ENCODE data around the gene BATF2. TPM values are rescaled to one million over a fixed set of nuclear protein-coding genes. Genes with fewer than 3 reads are reported as not detected.
"Not testable (repeated sequence)": the region's sequence is repeated elsewhere in the genome, so short reads cannot be mapped to it uniquely, and the experiment has no call there.

BATF2 gene
- total and polyA plus RNA-seq, 7 donors, result 1.7 to 8.4 (median 2.4) TPM

DNA sequence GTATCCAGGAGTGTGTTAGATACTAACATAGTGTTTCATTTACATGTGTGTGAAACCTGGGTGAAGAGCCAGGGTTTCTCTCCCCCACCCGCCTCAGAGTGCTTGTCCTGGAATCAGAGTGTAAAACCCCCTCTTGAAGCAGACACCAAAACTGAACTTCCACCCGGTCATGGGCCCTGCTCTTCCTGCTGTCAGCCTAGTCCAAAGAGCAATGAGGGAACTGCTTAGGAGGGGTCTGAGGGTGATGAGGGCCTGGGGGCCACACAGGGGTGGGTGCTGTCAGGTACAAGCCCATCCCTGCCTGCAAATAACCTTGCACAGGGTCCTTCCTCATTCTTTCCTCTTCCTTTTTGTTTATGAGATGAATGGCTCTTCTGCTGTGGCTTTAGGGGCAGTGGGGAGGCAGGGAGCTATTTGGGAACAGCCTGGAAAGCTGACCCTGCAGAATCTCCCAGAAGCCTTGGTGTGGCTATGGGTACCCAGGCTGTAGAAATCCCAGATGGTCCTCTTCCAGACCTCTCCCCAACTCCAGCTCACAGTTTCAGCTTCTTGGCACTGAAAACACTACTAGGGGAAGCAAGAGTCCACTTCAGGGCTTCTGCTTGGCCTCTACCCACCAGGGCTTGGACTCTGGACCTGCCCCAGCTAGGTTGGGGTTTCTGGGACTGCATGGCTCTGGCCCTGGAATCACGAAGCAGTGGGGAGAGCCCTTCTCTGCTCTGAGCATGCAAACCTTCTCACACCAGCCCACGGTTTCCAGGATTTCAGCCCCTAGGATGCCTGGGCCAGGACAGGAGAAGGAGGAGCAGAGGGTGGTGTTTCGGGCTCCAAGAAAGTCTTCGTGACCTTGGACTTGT is 8.5 kb downstream of the BATF2 start:
- Histone ChIP-seq H3K9me3 (no peaks in the 10 kb centered on the region), H3K4me3 (no peak overlapping the region), H3K27ac (no peak overlapping the region), H3K4me1 (peaks cover 3% of the 10 kb centered on the region), H3K27me3 (ENCODE audit: insufficient read depth in 3 of 3, low read length in 2 of 3) (no peaks in the 10 kb centered on the region), H3K36me3 (ENCODE audit: insufficient read depth in 1 of 2, low read depth in 1 of 2) (peaks cover 0 to 7% of the 10 kb centered on the region in 2 donors)
- no peak for ATAC-seq
- intact Hi-C loops (cut with DNase I), result no loop called here
- TF ChIP-seq, protein P1, sequence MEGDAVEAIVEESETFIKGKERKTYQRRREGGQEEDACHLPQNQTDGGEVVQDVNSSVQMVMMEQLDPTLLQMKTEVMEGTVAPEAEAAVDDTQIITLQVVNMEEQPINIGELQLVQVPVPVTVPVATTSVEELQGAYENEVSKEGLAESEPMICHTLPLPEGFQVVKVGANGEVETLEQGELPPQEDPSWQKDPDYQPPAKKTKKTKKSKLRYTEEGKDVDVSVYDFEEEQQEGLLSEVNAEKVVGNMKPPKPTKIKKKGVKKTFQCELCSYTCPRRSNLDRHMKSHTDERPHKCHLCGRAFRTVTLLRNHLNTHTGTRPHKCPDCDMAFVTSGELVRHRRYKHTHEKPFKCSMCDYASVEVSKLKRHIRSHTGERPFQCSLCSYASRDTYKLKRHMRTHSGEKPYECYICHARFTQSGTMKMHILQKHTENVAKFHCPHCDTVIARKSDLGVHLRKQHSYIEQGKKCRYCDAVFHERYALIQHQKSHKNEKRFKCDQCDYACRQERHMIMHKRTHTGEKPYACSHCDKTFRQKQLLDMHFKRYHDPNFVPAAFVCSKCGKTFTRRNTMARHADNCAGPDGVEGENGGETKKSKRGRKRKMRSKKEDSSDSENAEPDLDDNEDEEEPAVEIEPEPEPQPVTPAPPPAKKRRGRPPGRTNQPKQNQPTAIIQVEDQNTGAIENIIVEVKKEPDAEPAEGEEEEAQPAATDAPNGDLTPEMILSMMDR (IDR thresholded peaks at IDR 0.05), result no peak
- WGBS, 3 donors, result 80 to 85% (median 85%) methylated on average over 6 of the region's 6 CpGs
- DNase-seq, result no peak

DNA sequence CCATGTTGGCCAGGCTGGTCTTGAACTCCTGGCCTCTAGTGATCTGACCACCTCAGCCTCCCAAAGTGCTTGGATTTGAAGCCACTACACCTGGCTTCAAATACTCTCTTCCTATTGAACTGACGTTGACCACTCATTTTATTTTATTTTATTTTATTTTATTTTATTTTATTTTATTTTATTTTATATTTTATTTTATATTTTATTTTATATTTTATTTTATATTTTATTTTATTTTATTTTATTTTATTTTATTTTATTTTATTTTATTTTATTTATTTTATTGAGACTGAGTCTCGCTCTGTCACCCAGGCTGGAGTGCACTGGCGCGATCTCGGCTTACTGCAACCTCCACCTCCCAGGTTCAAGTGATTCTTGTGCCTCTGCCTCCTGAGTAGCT is 13.4 kb downstream of the BATF2 start:
- H3K36me3 ChIP-seq (ENCODE audit: insufficient read depth in 1 of 2, low read depth in 1 of 2); H3K4me3 ChIP-seq; H3K4me1 ChIP-seq; DNase-seq; H3K27me3 ChIP-seq (ENCODE audit: insufficient read depth in 3 of 3, low read length in 2 of 3); ATAC-seq; H3K27ac ChIP-seq; intact Hi-C loops (cut with DNase I); H3K9me3 ChIP-seq: not testable (repeated sequence)
- WGBS, 3 donors, result 70 to 87% (median 86%) methylated on average over 4 to 5 of the region's 5 CpGs

DNA sequence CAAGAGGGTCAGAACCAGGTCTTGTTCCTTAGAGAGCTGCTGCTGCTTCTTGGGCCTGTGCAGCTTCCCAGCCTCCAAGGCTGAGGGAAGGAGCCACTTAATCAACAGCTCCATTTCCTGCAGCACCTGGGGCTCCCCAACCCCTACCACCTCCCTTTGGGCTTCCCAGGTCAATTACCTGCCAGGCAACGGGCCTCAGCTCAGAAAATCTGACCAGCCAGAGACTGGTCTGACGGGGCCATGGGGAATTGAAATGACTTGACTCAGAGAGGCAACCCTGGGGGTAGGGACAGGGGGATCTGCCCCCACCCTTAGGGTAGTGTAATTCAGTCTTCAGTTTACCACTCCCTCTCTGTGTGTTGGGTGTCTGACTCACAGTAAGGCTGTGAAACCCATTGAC is 20.1 kb downstream of the BATF2 start:
- no peaks in the 10 kb centered on the region for H3K36me3 ChIP-seq (ENCODE audit: insufficient read depth in 1 of 2, low read depth in 1 of 2)
- no peaks in the 10 kb centered on the region for H3K9me3 ChIP-seq
- TF ChIP-seq, protein P1 (IDR thresholded peaks at IDR 0.05), result no peak
- no peaks in the 10 kb centered on the region for H3K27me3 ChIP-seq (ENCODE audit: insufficient read depth in 3 of 3, low read length in 2 of 3)
- intact Hi-C loops (cut with DNase I), result no loop called here
- DNase-seq (no peak), ATAC-seq (no peak)
- no peak overlapping the region for H3K27ac ChIP-seq
- WGBS, 3 donors, result 45 to 68% (median 63%) methylated on average over 2 of the region's 2 CpGs
- H3K4me1 ChIP-seq, result peaks cover 8% of the 10 kb centered on the region
- no peak overlapping the region for H3K4me3 ChIP-seq

DNA sequence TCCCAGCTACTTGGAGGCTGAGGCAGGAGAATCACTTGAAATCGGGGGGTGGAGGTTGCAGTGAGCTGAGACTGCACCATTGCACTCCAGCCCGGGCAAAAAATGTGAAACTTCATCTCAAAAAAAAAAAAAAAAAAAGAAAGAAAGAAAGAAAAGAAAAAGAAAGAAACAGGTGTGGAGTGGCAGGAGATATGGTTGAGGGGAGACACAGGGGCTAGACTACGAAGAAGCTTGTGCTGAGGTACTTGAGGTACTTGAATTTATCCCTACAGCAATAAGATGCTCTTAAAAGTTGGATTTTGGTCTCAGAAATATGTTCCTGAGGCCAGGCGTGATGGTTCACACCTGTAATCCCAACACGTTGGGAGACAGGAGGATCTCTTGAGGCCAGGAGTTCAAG is 22.6 kb downstream of the BATF2 start:
- ATAC-seq, result no peak

More for the DNA sequence above, 22.6 kb downstream of the BATF2 start:
- TF ChIP-seq, protein P1 (IDR thresholded peaks at IDR 0.05), result no peak
- Histone ChIP-seq H3K4me1 (peaks cover 11% of the 10 kb centered on the region), H3K9me3 (no peaks in the 10 kb centered on the region), H3K27me3 (ENCODE audit: insufficient read depth in 3 of 3, low read length in 2 of 3) (no peaks in the 10 kb centered on the region), H3K4me3 (no peak overlapping the region), H3K27ac (no peak overlapping the region), H3K36me3 (ENCODE audit: insufficient read depth in 1 of 2, low read depth in 1 of 2) (no peaks in the 10 kb centered on the region)
- intact Hi-C loops (cut with DNase I), result no loop called here
- no peak for DNase-seq
- 70 to 80% (median 72%) methylated on average over 5 of the region's 5 CpGs for WGBS, 3 donors

Data from psoas muscle (tissue), 8 donors.